HEK293 (cell line): ENCODE data around the gene GFM1.

Experiments used
- CTCF ChIA-PET: fragments of 350-600 bp; formaldehyde crosslinking; extraction: SDS; loops from one replicate; lab custom pipeline; 2021; ENCODE audit warnings: antibody characterized with exemption; lab: Yijun Ruan, JAX
- POLR2A ChIA-PET: fragments of 300-600 bp; formaldehyde crosslinking; extraction: SDS; loops from one replicate; lab custom pipeline; 2020; ENCODE audit warnings: antibody characterized with exemption, inconsistent platforms; lab: Yijun Ruan, JAX
- H3K27ac ChIP-seq: fragments of 200-500 bp; sonication (Bioruptor generic); 2 replicates; pipeline ENCODE4 v1.5.1; 2014; ENCODE audit warnings: low read depth, low read length, control low read depth, inconsistent platforms; ENCODE audit errors: extremely low read depth
- H3K36me3 ChIP-seq, 2 experiments: fragments of 200-500 bp in 1 of 2; sonication (Bioruptor generic) in 1 of 2; 1 replicate in 1 of 2; 2 replicates in 1 of 2; pipeline ENCODE4 v1.5.1; 2014 to 2017; ENCODE audit warnings: inconsistent platforms in 2 of 2, low read length in 2 of 2; ENCODE audit not compliant: control insufficient read depth in 2 of 2, insufficient read depth in 1 of 2
- H3K4me1 ChIP-seq: fragments of 200-500 bp; sonication (Bioruptor generic); 2 replicates; pipeline ENCODE4 v1.5.1; 2014; ENCODE audit warnings: mild to moderate bottlenecking, low read length, inconsistent platforms; ENCODE audit not compliant: control insufficient read depth, insufficient read depth
- H3K4me3 ChIP-seq: 2 replicates; pipeline ENCODE4 v1.5.1; 2011; ENCODE audit warnings: low read depth, mild to moderate bottlenecking, control low read depth, low read length, moderate library complexity
- H3K9me3 ChIP-seq: fragments of 200-500 bp; sonication (Bioruptor generic); 2 replicates; pipeline ENCODE4 v1.5.1; 2014; ENCODE audit warnings: low read depth, low read length, inconsistent platforms; ENCODE audit not compliant: control insufficient read depth, insufficient read depth
- GLI4 ChIP-seq: fragments of 450-650 bp; formaldehyde crosslinking; IDR thresholded peaks from 2 replicates; pipeline ENCODE4 v1.5.1; 2016; ENCODE audit warnings: missing biosample characterization, missing genetic modification characterization
- INSM2 ChIP-seq: fragments of 450-650 bp; formaldehyde crosslinking; IDR thresholded peaks from 2 replicates; pipeline ENCODE4 v1.5.1; 2016; ENCODE audit warnings: missing biosample characterization, missing genetic modification characterization
- KLF16 ChIP-seq: fragments of 450-650 bp; formaldehyde crosslinking; IDR thresholded peaks from 2 replicates; pipeline ENCODE4 v1.5.1; 2017; ENCODE audit warnings: missing biosample characterization, missing genetic modification characterization
- MYNN ChIP-seq: fragments of 450-650 bp; formaldehyde crosslinking; IDR thresholded peaks from 2 replicates; pipeline ENCODE4 v1.5.1; 2016; ENCODE audit warnings: missing biosample characterization, missing genetic modification characterization, borderline replicate concordance
- WT1 ChIP-seq: fragments of 450-650 bp; formaldehyde crosslinking; IDR thresholded peaks from 2 replicates; pipeline ENCODE4 v1.5.1; 2016; ENCODE audit warnings: missing biosample characterization, missing genetic modification characterization
- ZBTB17 ChIP-seq: fragments of 450-650 bp; formaldehyde crosslinking; IDR thresholded peaks from 2 replicates; pipeline ENCODE4 v1.5.1; 2016; ENCODE audit warnings: missing biosample characterization, missing genetic modification characterization
- ZBTB26 ChIP-seq: fragments of 450-650 bp; formaldehyde crosslinking; optimal IDR thresholded peaks from 2 replicates; pipeline ENCODE3; 2016; ENCODE audit warnings: missing biosample characterization, mild to moderate bottlenecking, missing genetic modification characterization
- ZFP41 ChIP-seq: fragments of 450-650 bp; formaldehyde crosslinking; IDR thresholded peaks from 2 replicates; pipeline ENCODE4 v1.5.1; 2016; ENCODE audit warnings: missing biosample characterization, missing genetic modification characterization, borderline replicate concordance
- ZNF132 ChIP-seq: fragments of 450-650 bp; formaldehyde crosslinking; IDR thresholded peaks from 2 replicates; pipeline ENCODE4 v1.5.1; 2017; ENCODE audit warnings: missing biosample characterization, missing genetic modification characterization, borderline replicate concordance
- ZNF19 ChIP-seq: fragments of 450-650 bp; formaldehyde crosslinking; IDR thresholded peaks from 2 replicates; pipeline ENCODE4; 2016; ENCODE audit warnings: missing biosample characterization, missing genetic modification characterization, low read depth
- ZNF2 ChIP-seq: fragments of 450-650 bp; formaldehyde crosslinking; IDR thresholded peaks from 2 replicates; pipeline ENCODE4 v1.5.1; 2016; ENCODE audit warnings: missing biosample characterization, missing genetic modification characterization
- ZNF211 ChIP-seq: fragments of 450-650 bp; formaldehyde crosslinking; IDR thresholded peaks from 2 replicates; pipeline ENCODE4 v1.5.1; 2016; ENCODE audit warnings: low read depth, missing biosample characterization, missing genetic modification characterization
- ZNF214 ChIP-seq: fragments of 450-650 bp; formaldehyde crosslinking; IDR thresholded peaks from 2 replicates; pipeline ENCODE4 v1.5.1; 2017; ENCODE audit warnings: missing biosample characterization, mild to moderate bottlenecking, missing genetic modification characterization, borderline replicate concordance
- ZNF239 ChIP-seq: fragments of 450-650 bp; formaldehyde crosslinking; IDR thresholded peaks from 2 replicates; pipeline ENCODE4 v1.5.1; 2016; ENCODE audit warnings: missing biosample characterization, missing genetic modification characterization
- ZNF302 ChIP-seq: fragments of 450-650 bp; formaldehyde crosslinking; IDR thresholded peaks from 2 replicates; pipeline ENCODE4 v1.5.1; 2016; ENCODE audit warnings: missing biosample characterization, missing genetic modification characterization, low read depth
- ZNF366 ChIP-seq: fragments of 450-650 bp; formaldehyde crosslinking; conservative IDR thresholded peaks from 2 replicates; pipeline ENCODE4 v1.5.1; 2016; ENCODE audit warnings: missing biosample characterization, missing genetic modification characterization
- ZNF658 ChIP-seq: fragments of 450-650 bp; formaldehyde crosslinking; IDR thresholded peaks from 2 replicates; pipeline ENCODE4; 2016; ENCODE audit warnings: missing biosample characterization, missing genetic modification characterization
- ZNF677 ChIP-seq: fragments of 450-650 bp; IDR thresholded peaks from 2 replicates; pipeline ENCODE4 v1.5.0; 2018; ENCODE audit warnings: missing biosample characterization, mild to moderate bottlenecking, missing genetic modification characterization, moderate library complexity
- ZNF704 ChIP-seq: fragments of 450-650 bp; formaldehyde crosslinking; IDR thresholded peaks from 2 replicates; pipeline ENCODE4 v1.5.1; 2016; ENCODE audit warnings: missing biosample characterization, missing genetic modification characterization
- ZSCAN4 ChIP-seq: fragments of 450-650 bp; formaldehyde crosslinking; IDR thresholded peaks from 2 replicates; pipeline ENCODE4 v1.5.1; 2017; ENCODE audit warnings: missing biosample characterization, missing genetic modification characterization

GFM1 gene

GRCh38 chr3:158649791-158650190 lies 5.5 kb downstream of the GFM1 start:
- no peaks in the 10 kb centered on the region for H3K4me1 ChIP-seq
- no peak overlapping the region for H3K27ac ChIP-seq
- H3K9me3 ChIP-seq, result no peaks in the 10 kb centered on the region
- no peak for TF ChIP-seq KLF16 (tag by site-specific recombination)
- no peak for TF ChIP-seq ZNF214 (tag by site-specific recombination)
- no peak for TF ChIP-seq ZNF302 (tag by site-specific recombination)
- no peak for TF ChIP-seq GLI4 (tag by site-specific recombination)
- no peak for TF ChIP-seq WT1 (tag by site-specific recombination)
- TF ChIP-seq ZNF211 (tag by site-specific recombination), result no peak
- CTCF ChIA-PET, result interaction anchor here (0.8 kb wide), 1 partner anchor 17 kb away, joined by 3 read pairs; no protein-coding TSS in a partner anchor
- POLR2A ChIA-PET, result no interaction called here
- no peak overlapping the region for H3K4me3 ChIP-seq
- H3K36me3 ChIP-seq, result peaks cover 17 to 80% of the 10 kb centered on the region in 2 experiments

GRCh38 chr3:158651192-158651591 lies 6.9 kb downstream of the GFM1 start:
- H3K36me3 ChIP-seq, result peaks cover 22 to 88% of the 10 kb centered on the region in 2 experiments
- no peaks in the 10 kb centered on the region for H3K9me3 ChIP-seq
- no peaks in the 10 kb centered on the region for H3K4me1 ChIP-seq
- POLR2A ChIA-PET, result no interaction called here
- TF ChIP-seq ZNF19 (tag by site-specific recombination) (no peak), ZNF677 (tag by site-specific recombination) (no peak), ZNF366 (tag by site-specific recombination) (no peak), ZNF704 (tag by site-specific recombination) (no peak), ZBTB17 (no peak), ZNF132 (tag by site-specific recombination) (no peak), ZFP41 (tag by site-specific recombination) (no peak), ZNF2 (tag by site-specific recombination) (no peak), ZBTB26 (no peak), ZNF239 (tag by site-specific recombination) (no peak), INSM2 (no peak), ZSCAN4 (no peak), MYNN (no peak), ZNF658 (tag by site-specific recombination) (no peak)
- no peak overlapping the region for H3K27ac ChIP-seq
- CTCF ChIA-PET, result interaction anchor here (0.8 to 1.7 kb wide), 2 partner anchors 9 to 138 kb away, joined by 4 to 5 read pairs; no protein-coding TSS in a partner anchor
- H3K4me3 ChIP-seq, result no peak overlapping the region
